ENCODE data around the gene CKLF. TPM values are rescaled to one million over a fixed set of nuclear protein-coding genes. Genes with fewer than 3 reads are reported as not detected.
"Not testable (repeated sequence)": the region's sequence is repeated elsewhere in the genome, so short reads cannot be mapped to it uniquely, and the experiment has no call there.

CKLF gene
- total RNA-seq, 2 donors from 2014 or later: 41.5 to 58.4 TPM

DNA sequence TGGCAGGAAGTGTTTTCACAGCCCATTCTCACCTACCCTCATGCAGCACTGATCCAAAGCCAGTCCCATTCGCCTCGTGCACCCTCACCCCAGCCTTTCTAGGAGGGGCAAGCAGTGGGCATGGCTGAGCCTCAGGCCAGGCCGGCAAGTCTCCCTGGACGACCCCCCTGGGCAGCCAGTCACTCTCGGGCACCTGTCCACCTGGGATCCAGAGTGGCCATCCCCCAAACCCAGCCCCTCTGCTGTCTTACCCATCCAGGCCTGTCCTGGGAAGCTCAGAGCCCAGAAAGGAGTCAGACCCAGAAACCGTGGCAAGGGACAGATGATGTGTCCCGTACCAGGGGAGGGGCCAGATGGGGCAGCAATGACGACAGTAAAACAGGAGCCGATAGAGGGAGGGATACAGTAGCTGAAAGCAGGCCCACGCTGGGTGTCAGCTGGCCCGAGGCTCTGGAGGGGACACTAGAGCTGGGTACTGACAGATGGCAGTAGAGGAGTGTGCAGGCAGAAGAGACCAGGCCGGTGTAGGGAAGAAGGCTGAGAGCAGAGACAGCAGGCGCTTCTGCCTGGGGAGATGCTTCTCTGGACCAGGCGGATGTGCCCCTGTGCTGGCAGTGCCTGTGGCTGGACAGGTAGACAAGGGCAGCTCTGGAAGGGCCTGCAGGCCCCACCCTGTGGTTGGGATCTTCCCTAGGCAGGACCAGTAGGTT, 57.9 kb downstream of the CKLF start:
- no peak overlapping the region for H3K9ac ChIP-seq (ENCODE audit: low read depth in 2 of 2, low read length in 2 of 2)
- H3K9me3 ChIP-seq: no peaks in the 10 kb centered on the region
- no peak overlapping the region for H3K27ac ChIP-seq
- no peak for DNase-seq
- peaks cover 5% of the 10 kb centered on the region for H3K27me3 ChIP-seq
- no peak overlapping the region for H3K4me3 ChIP-seq
- intact Hi-C loops (cut with DNase I): no loop called here
- H3K36me3 ChIP-seq: no peaks in the 10 kb centered on the region
- no peaks in the 10 kb centered on the region for H3K4me1 ChIP-seq
- TF ChIP-seq CTCF (IDR thresholded peaks at IDR 0.05): no peak

- H3K36me3 ChIP-seq; H3K9ac ChIP-seq (ENCODE audit: low read depth in 2 of 2, low read length in 2 of 2); H3K9me3 ChIP-seq; intact Hi-C loops (cut with DNase I); H3K4me3 ChIP-seq; H3K27me3 ChIP-seq; H3K4me1 ChIP-seq; H3K27ac ChIP-seq; DNase-seq: not testable (repeated sequence)
These were observed 59.5 kb downstream of the CKLF start for GRCh38 chr16:66611911-66612310.

DNA sequence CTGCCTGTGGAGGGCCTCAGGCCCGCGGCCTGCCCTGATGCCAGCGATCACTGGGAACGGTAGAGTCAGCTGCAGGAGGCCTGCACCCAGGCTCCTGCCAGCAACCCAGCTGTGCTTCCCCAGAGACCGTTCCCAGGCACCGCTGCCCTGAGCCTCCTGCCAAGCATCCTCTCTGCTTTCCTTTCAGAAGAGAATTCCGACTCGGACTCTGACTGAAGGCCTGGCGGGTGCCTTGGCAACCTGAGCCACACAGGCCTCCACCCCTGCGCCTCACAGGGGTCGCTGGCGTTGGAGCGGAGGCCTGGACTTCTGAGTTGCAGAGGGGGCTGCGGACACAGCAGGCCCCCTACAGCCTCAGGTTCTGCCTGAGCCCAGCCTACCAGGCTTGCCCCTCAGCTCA, 60.0 kb downstream of the CKLF start:
- no peaks in the 10 kb centered on the region for H3K4me1 ChIP-seq
- no peaks in the 10 kb centered on the region for H3K27me3 ChIP-seq
- intact Hi-C loops (cut with DNase I): no loop called here
- H3K4me3 ChIP-seq: no peak overlapping the region
- H3K9me3 ChIP-seq: no peaks in the 10 kb centered on the region
- H3K9ac ChIP-seq (ENCODE audit: low read depth in 2 of 2, low read length in 2 of 2): no peak overlapping the region
- H3K27ac ChIP-seq: no peak overlapping the region
- TF ChIP-seq CTCF (IDR thresholded peaks at IDR 0.05): no peak
- no peak for DNase-seq
- H3K36me3 ChIP-seq: no peaks in the 10 kb centered on the region

DNA sequence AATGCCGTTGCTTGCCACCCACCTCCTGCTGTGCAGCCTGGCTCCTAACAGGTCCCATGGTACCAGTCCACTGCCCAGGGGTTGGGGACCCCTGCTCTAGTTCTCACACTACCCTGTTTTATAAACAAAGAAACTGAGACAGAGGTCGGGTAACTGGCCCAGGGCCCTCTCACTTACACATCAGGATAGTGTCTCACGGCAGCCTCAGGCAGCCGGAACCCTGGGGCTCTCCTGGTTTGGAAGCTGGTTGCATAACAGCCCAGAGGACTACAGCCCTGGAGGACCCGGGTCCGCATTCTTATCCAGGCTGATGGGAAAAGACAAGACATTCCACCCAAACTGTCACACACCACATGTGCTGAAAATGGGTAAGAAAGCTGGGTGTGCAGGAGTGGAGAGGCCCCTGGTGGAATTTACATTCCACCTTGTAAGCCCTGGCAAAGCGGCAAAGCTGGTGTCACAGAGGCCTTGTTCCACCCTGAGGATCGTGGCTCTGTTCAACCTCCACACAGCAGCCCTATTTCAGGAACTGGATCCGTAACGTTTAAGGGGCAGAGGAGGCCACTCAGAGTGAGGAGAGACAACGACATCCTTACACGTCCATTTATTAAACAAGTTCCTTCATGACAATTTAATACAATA, 61.9 kb downstream of the CKLF start:
- Histone ChIP-seq H3K9me3 (no peaks in the 10 kb centered on the region), H3K4me3 (no peak overlapping the region), H3K27me3 (no peaks in the 10 kb centered on the region), H3K36me3 (no peaks in the 10 kb centered on the region), H3K9ac (ENCODE audit: low read depth in 2 of 2, low read length in 2 of 2) (no peak overlapping the region), H3K27ac (no peak overlapping the region), H3K4me1 (no peaks in the 10 kb centered on the region)
- DNase-seq: no peak
- intact Hi-C loops (cut with DNase I): no loop called here
- TF ChIP-seq CTCF (IDR thresholded peaks at IDR 0.05): no peak

Other genes starting within 250 kb of the CKLF start
- gene CDH5, start 185.9 kb upstream of the CKLF start, total RNA-seq: 10 to 100 TPM in 1 of 2 donors, 1 to 10 TPM in 1; 4.4 to 15.2 TPM
- under 1 TPM in 1 of 2 donors, not detected in 1; 0.32 TPM for gene BEAN1, start 125.3 kb upstream of the CKLF start, total RNA-seq
- gene TK2, start 2.5 kb upstream of the CKLF start, total RNA-seq: 10 to 100 TPM; 11.9 to 17.0 TPM
- gene CMTM1, start 13.9 kb downstream of the CKLF start, total RNA-seq: 1 to 10 TPM; 5.1 to 9.4 TPM
- not detected for gene CMTM2, start 26.9 kb downstream of the CKLF start, total RNA-seq
- gene CMTM3, start 52.1 kb downstream of the CKLF start, total RNA-seq: 1 to 10 TPM; 4.0 to 7.9 TPM
- gene CMTM4, start 144.2 kb downstream of the CKLF start, total RNA-seq: 100 to 1,000 TPM; 150 to 212 TPM
- gene DYNC1LI2, start 199.0 kb downstream of the CKLF start, total RNA-seq: 100 to 1,000 TPM; 138 to 162 TPM
- gene TERB1, start 249.0 kb downstream of the CKLF start, total RNA-seq: under 1 TPM in 1 of 2 donors, not detected in 1; 0.22 TPM